Left lobe of liver (tissue), 2 donors: ENCODE measurements around the gene NSD2. TPM values are rescaled to one million over a fixed set of nuclear protein-coding genes. Genes with fewer than 3 reads are reported as not detected.
"Not testable (repeated sequence)": the region's sequence is repeated elsewhere in the genome, so short reads cannot be mapped to it uniquely, and the experiment has no call there.

ENCODE experiments used
- ATAC-seq: fragments of 200-7000 bp; cut with Tn5 transposase; one replicate; pipeline ENCODE4 v1.9.1; 2020; ENCODE audit warnings: mild to moderate bottlenecking, moderate library complexity
- DNase-seq: peaks from one replicate; pipeline ENCODE4 v3.0.0-alpha.2; 2020; ENCODE audit warnings: low spot score
- total RNA-seq: library from RNA; stranded (reverse); gene quantifications from one replicate; pipeline ENCODE4 v1.2.1, GENCODE V29; 2021
- donor health status: DM: no; HTN: no; CAD: no; lungs with moderate emphysema.
- donor health status: DM: no; HTN: yes; CAD: no.

NSD2 gene
- total RNA-seq: 13.5 TPM

DNA sequence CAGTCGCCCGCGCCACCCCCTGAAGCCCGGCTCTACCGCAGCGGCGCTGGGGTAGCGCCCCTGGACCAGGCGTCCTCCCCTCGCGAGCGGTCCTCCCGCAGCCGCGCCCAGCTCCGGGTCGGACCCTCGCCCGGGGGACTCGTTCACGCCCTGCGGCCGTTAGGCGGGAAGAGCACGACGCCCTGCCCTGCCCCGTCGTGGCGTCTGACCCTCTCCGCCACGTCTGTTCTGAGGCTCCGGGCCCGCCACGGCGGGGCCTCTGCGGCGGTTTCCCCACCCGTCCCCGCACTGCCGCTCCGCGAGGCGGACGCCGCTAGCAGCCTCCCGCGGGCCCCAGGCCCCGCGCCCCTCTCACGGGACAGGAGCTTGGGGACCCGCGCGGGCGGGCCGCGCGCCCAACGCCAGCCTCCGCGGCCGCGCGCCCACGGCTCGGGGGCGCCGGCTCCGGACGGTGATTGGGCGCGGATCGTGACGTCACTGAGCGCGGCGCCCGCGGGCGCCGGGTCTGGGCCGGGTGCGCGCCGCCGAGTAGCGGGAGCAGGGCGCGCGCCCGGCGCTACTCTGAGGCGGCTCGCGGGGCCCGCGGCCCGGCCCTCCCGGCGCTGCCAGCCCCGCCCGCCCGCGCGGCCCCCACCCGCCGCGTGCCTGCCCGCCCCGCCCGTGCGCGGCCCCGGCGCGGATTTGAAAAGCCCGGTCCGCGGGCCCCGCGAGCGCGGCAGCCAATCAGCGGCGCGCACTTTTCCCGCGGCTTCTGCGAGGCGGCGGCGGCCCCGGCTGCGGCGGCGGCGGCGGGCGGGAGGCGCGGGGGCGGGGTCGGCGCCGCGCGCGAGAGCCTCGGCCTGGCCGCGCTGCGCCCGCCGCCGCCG, at the start of gene NSD2:
Gene NSD2 (plus strand): TSS at position 816 of the 866 bp plus-strand sequence. CDS start 29,262 bp downstream, outside the sequence.
- ATAC-seq (peak; percentile 80), DNase-seq (peak; percentile 93)

DNA sequence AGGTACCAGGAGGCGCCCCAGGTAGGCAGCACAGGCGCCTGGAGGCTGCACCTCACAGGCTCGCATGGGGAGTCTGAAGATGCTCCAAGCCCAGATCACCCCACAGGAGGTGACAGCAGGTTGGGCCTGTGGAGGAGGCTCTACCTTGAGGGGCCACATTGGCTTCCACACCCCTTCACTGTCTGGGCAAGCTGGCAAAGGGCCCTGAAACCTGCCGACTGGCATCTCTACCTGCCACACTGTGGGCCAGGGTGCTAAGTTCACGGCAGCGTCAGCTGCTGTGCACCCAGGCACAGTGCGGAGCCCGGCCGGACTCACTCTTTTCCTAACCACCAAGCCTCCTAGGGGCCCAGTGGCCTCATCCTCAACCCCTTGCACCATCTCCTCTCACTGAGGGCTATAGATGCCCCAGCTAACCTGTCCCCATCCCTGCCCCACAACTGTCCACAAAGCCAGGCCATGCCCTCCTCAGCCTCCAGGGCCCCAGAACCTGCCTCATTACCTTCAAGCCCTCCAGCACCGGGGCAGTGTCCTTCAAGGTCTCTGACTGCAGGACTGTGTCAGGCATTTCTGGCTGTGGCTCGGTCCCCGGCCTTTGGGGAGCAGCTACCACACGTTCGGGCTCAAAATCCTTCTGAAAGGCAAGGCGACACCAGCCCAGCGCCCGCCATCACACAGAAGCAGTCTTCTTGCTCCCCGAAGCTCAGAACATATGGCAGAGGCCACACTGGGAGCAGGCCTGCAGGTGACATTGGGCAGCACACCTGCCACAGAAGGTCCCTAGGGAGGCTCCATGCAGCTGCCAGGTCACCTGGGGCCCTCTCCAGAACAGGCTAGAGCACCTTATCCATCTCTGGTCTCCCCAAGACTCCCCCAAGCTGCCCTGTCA, 49.3 kb upstream of the NSD2 start:
- ATAC-seq (no peak), DNase-seq (peak; percentile 44)

DNA sequence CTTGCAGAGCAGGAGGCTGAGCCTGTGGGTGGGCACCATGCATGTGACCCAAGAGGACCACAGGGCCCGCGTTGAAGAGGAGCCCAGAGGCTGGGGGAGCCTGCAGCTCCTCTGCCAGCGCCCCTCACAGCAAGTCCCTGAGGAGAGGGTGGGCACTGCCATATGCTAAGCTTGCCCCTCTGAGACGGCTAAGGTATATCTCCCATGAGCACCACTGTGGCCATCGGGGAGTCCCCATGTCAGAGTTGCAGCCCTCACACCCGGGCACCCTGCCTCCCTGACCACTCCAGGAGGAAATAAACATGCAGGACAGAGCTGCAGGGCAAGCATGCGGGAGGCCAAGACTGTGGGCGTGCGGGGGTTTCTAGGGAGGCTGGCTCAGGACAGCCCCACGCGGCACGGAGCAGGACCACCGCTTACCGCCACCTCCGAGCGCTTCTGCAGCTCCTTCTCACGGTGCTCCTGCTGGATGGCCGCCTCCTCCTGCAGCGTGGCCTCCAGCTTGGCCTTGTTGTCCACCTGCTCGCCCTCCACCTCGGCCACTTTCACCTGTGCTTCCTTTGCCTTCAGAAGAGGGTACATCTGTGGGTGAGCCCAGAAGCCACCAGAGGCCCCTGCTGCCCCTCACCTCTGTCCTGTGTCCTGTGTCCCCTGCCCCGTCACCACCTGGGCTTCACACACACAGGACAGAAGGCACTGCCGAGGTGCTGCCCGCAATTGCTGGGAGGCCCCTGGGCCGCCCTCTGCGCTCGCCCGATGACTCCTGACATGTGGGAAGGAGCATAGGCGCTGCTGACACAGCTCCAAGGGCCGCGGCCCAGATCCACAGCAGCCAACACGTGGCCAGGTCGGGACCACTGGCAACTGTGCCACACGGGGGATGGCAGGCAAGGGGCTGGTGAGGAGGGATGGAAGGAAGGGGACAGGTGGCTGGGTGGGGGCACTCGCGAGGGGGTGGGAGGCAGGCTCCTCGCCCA, 48.3 kb upstream of the NSD2 start:
- DNase-seq (peak; percentile 39), ATAC-seq (no peak)

DNA sequence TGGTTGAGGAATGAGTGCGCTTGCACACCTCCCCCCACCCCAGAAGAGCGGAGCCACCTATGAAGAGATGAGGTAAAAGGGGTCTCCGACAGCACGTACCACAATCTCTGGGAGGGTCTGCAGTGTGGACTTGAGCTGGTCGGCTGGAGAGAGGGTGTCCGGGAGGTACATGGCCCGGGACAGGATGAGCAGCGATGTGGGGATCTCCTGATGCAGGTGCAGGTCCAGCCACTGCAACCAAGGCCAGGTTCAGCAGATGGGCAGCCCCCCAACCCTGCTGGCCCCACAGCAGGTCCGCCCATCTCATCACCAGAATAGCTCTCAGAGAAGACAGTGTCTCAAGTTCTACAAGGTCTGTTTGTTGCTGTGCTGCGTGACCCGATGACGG, 47.7 kb upstream of the NSD2 start:
- no peak for ATAC-seq
- no peak for DNase-seq

DNA sequence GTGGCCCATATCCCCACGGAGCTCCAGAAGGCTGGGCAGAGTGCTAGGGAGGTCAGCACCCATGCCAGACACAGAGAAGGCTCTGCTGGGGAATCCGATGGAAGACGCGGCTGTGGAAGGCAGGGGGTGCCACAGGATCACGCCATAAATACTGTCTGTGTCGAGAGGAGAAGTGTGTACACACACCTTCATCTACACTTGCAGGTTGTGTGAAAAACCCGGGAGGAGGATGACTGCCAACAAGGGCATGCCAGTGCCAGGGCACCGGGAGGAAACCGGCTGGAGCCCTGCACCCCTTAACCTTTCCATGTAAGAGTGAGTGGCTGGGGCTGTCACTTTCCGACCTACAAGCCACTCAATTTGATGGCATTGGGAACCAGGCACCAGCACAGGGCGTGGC, 46.4 kb upstream of the NSD2 start:
- DNase-seq (no peak), ATAC-seq (no peak)

DNA sequence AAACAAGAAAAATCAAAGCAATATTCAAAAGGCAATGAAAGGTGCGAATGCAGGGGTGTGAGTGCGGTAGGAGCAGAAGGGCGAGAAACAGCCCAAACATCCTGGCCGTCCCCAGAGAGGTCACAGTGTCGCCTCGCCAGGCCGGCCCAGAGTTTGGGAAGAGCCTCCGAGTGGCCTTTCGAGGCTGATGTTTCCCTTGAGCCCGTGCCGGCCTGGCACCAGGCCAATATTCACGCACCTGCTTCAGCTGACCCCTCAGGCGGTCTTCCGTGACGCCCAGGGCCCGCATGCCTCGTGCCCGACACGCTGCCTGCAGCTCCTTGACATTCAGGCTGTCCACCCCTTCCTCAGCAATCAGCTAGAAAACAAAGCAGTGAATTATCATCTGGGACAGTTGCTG, 45.9 kb upstream of the NSD2 start:
- ATAC-seq (no peak), DNase-seq (no peak)

DNA sequence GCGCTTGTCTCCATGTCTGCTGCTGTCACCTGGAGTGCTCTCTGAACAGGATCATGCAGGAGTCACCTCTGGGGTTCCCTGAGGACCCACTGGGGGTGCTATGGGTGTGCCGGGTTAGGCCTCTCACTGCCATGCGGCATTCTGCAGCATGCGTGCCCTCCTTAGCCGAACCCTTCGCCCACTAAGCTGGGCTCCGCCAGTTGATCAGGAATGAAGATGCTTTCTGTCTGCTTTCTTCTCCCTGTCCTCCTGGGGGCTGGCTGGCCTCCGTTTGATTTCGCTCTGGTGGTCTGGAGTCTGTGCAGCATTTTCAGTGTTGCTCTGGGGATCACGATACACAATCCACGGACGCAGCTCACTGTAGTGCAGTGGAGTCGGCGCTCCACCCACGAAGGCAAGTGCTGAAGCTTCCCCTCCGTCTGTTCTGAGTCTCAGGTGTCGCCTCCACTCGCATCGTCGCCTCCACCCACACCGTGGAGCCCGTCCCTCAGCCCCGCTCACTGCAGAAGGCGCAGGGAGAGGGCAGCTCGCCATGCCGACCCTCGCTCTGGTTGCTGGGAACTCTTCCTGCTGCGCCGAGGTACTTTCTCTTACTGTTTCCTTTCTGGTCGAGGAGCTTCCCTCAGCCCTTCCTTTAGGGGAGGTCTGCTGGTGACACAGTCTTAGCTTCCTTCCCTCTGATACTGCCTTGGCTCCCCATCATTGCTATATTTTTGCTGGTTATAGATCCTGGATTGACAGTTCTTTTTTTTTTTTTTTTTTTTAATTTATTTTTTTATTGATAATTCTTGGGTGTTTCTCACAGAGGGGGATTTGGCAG, 44.5 kb upstream of the NSD2 start:
- ATAC-seq (peak; percentile 16), DNase-seq (no peak)

DNA sequence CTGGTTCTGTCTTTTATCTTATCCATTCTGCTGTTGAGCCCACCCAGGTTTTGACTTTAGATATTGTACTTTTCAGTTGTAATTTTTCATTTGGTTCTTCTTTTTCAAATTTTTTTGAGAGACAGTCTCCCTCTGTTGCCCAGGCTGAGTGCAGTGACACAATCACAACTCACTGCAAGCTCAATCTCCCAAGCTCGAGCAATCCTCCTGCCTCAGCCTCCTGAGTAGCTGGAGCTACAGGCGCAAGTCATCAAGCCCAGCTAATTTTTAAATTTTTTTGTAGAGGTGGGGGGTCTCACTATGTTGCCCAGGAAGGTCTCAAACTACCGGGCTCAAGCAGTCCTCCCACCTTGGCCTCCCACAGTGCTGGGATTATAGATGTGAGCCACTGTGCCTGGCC, 41.0 kb upstream of the NSD2 start:
- no peak for DNase-seq
- no peak for ATAC-seq

DNA sequence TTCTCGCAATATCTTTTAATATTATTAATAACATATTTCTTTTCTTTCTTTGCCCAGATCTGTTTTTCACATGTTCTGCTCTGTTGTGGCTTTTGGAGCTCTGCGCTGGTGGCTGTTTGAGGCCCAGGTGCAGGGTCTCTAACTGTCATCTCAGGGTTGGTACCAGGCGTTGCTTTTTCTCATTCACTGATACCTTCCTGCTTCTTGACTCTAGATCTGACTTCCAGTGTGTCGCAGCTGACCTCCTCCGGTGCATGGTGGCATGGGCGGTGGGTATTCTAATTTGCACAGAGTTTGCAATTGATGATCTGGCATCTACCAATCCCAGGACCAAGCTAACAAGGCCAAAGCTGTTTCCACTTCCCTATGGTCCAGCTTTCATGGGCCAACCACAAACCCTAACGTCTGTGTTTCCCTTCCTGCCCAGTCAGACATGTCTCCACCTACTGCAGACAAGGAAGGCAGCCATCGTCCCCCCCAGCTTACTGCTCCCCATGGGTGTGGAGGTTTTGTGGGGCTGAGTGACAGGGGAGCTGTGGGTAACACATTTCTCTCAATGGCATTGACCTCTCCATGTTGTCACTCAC, 40.5 kb upstream of the NSD2 start:
- ATAC-seq (no peak), DNase-seq (no peak)

DNA sequence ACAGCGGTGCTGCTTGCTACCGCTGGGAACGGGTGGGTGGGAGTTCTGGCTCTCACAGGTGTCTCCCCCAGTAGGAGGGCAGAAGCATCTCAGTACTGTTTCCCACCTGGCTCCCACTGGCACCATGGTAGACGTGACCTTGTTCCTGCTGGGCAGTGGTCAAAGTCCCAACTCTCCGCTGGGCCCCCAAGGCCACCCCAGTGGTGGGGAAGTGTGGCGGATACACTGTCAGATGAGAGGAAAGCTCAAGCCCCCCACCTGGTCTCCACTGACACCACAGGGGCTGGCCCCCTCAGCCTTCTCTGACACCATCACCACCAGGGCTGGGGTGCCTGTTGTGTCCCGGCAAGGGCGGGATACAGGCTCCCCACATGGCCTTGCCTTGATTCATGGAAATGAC, 39.9 kb upstream of the NSD2 start:
- ATAC-seq: no peak

DNA sequence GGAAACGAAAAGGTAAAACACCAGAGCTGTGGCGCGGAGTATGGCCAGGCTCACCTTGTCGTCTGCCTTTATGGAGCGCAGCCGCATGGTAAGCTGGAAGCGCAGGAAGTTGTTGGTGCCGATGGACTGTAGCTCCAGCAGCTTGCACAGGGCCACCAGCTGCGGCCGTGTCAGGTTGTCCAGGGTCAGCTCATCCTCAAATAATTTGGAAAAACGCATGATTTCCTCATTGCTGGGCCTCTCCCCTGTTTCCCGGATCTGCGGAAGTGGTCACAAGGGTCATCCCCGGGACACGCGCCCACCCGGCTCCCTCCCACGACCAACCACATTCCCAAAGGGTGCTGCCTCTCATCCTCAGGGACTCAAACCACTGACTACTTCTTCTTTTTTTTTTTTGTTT, 38.5 kb upstream of the NSD2 start:
- ATAC-seq: no peak
- no peak for DNase-seq

More for the DNA sequence above, 39.9 kb upstream of the NSD2 start:
- DNase-seq: no peak

DNA sequence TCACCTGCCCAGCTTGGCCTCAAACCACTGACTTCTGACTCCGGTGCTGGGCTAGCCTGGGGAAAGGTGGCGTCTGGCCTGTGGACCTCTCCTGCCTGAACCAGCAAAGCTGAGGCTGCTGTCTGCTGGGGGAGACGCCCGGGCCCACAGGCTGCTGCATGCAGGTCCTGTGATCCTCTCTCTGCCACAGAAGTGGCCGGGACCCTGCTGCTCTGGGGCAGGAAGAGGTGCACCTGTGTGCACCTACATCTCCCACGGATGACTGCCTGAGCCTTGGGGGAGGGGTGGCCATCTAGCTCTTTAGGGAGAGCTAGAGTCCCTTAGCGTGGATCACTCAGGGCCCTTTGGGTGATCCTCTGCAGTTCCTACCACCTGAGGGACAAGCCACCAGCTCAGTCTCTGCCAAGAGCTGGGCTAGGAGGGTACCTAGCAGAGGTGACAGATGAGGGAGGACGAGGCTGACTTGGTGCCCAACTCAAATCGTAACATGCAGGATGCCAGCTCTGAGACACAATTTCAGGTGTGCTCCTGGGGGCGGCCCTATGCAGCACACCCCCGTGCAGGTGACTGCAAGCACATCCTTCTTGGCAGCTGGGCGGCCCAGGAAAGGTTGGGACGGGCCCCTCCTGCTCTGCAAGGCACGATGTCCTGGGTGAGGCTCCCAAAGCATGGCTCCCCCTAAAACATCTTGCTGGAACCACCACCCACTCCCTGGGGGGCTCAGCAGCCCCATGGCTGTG, 37.7 kb upstream of the NSD2 start:
- no peak for DNase-seq

DNA sequence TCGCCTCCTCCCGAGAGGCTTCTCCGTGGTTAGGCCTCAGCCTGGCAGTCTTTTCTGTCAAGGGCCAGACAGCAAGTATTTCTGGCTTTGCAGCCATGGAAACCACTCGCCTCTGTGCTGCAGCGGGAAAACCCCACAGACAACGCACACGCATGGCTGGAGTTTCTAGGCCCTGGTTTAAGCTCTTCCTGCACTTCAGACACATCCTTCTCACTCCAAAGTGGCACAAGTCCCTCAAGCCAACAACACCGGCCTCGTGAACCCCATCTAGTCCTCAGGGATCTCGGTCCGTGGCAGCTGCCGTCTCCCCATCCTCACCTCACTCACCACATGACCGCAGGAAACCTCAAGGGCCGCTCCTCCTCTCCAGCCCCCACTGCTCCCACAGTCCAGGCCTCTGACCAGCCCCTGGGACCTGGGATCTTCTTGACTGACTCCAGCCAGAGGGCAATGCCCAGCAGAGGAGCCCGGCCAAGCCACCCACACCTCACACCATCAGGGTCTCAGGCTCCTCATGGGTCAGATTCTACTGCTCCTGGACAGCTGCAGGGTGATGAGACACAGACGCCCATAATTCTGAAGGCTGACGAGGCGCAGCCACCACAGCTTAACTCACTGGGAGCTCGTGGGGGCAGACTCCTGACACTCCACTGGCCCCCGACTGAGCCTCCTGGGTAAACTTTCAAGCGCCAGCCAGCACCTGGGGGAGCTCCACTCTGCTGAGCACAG, 37.0 kb upstream of the NSD2 start:
- no peak for ATAC-seq
- DNase-seq: no peak

More for the DNA sequence above, 37.7 kb upstream of the NSD2 start:
- no peak for ATAC-seq

DNA sequence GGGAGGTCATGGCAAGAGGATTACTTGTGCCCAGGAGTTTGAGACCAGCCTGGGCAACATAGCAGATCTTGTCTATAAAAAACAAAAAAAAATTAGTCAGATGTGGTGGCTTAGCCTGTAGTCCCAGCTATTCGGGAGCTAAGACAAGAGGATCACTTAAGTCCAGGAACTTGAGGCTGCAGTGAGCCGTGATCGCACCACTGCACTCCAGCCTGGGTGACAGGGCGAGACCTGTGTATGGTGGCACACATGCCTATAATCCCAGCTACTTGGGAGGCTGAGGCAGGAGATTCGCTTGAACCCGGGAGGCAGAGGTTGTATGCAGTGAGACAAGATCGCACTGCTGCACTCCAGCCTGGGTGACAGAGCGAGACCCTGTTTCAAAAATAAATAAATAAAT, 35.4 kb upstream of the NSD2 start:
- not testable (repeated sequence) for ATAC-seq, DNase-seq

DNA sequence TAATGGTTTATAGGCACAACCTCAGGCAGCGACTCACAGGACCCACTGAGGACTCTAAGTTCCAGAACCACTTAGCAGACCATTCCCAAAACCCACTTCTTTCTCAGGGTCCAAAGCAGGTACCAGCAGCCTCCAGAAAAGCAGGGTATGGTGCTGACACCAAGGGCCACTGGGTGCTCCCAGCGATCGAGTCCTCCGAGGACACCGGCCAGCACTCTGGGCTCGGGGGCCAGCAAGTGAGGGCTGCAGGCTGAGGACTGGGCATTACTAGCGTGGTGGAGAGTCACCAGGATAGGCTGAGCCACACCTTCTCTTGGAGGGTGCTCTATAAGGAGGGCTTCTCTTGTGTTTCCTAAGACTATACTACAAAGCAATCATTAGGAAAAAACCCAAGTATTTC, 34.5 kb upstream of the NSD2 start:
- ATAC-seq (no peak), DNase-seq (no peak)

DNA sequence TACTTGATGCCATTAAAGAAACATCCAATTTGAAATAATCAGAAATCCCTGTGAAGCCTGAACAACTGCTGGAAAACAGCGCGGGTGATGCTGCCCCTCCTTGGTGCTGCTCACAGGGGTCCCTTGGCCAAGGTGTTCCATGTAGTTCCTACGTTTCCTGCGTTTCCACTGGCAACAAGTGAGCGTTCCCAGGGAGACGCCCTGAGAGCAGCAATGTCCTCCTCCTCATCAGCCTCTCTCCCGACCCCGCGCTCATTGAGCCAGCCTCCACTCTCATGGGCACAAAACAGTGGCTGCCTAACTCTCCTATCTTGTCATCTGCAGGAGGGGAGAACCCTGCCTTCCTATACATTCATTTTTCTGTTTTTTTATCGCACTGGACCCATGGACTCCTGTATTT, 34.1 kb upstream of the NSD2 start:
- no peak for ATAC-seq

DNA sequence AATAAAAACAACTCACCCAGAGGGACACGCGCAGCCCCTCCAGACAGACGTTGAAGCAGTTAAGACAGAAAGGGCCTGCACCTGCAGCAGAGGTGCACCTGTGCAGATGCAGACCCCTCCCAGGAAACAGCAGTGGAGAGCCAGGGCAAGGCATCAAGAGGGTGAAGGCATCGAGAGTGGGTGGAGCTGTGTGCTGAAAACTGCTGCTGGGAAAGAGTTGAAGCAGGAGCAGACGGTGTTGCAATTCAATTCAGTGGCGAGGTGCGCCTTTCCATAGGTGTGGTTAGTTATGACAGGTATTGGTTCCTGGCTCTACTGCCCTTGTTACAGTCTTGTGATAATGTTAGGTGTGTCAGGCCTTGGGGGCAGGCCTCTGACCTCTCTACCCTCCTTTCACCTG, 31.9 kb upstream of the NSD2 start:
- no peak for DNase-seq
- ATAC-seq: no peak

More for the DNA sequence above, 34.1 kb upstream of the NSD2 start:
- DNase-seq: no peak
